Measurements from ENCODE around the gene PEMT. TPM values are rescaled to one million over a fixed set of nuclear protein-coding genes. Genes with fewer than 3 reads are reported as not detected.

The PEMT gene
- total RNA-seq, 1 experiment from 2014 or later = 29.5 TPM

DNA sequence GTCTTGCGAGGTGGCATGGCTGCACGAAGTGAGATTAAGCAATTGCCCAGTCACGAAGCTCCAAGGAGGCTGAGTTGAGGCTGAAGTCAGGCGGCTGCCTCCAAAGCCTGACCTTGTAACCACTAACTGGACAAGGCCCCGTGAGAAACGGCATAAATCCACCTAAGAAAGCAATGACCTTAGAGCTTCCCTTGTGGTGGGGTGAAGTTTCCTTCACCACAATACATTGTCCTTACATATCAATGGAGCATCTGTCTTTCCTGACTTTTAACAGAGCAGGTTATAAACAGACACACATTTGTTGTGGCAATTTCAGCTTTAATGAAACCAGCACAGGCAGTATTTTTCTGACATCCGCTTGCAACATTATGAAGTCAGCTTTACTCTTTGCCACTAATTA lies 117.2 kb downstream of the PEMT start:
- peaks cover 7% of the 10 kb centered on the region for H3K27me3 Mint-ChIP-seq (ENCODE audit: insufficient read depth, unreplicated experiment)
- peaks cover 12% of the 10 kb centered on the region; the same call in 1 of the 2 replicates for H3K4me1 ChIP-seq
- no peaks in the 10 kb centered on the region for H3K4me1 Mint-ChIP-seq (ENCODE audit: low read depth, unreplicated experiment)
- H3K4me3 Mint-ChIP-seq (ENCODE audit: unreplicated experiment) = no peak overlapping the region
- intact Hi-C loops (cut with micrococcal nuclease; ENCODE audit: unreplicated experiment) = no loop called here
- DNase-seq = no peak
- no peaks in the 10 kb centered on the region for H3K9me3 ChIP-seq
- BruUV-seq (replicated peaks) = no TSS peak
- H3K27ac Mint-ChIP-seq (ENCODE audit: unreplicated experiment) = no peak overlapping the region
- no peak overlapping the region for H3K4me3 ChIP-seq (ENCODE audit: low read depth, low read length)
- H3K27me3 ChIP-seq (replicated peaks; ENCODE audit: control insufficient read depth, insufficient read depth, low read length) = no peaks in the 10 kb centered on the region; the same call in 1 of the 2 replicates
- peaks cover 13% of the 10 kb centered on the region for H3K36me3 Mint-ChIP-seq (ENCODE audit: insufficient read depth, unreplicated experiment)
- ChIA-PET POLR2A (no interaction called here), CTCF (no interaction called here)
- no peaks in the 10 kb centered on the region for H3K36me3 ChIP-seq (ENCODE audit: control insufficient read depth, insufficient read depth, low read length)
- TF ChIP-seq, protein P1, sequence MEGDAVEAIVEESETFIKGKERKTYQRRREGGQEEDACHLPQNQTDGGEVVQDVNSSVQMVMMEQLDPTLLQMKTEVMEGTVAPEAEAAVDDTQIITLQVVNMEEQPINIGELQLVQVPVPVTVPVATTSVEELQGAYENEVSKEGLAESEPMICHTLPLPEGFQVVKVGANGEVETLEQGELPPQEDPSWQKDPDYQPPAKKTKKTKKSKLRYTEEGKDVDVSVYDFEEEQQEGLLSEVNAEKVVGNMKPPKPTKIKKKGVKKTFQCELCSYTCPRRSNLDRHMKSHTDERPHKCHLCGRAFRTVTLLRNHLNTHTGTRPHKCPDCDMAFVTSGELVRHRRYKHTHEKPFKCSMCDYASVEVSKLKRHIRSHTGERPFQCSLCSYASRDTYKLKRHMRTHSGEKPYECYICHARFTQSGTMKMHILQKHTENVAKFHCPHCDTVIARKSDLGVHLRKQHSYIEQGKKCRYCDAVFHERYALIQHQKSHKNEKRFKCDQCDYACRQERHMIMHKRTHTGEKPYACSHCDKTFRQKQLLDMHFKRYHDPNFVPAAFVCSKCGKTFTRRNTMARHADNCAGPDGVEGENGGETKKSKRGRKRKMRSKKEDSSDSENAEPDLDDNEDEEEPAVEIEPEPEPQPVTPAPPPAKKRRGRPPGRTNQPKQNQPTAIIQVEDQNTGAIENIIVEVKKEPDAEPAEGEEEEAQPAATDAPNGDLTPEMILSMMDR (IDR thresholded peaks at IDR 0.05; ENCODE audit: insufficient read depth in 1 of 2, low read depth in 1 of 2, low read length in 1 of 2, severe bottlenecking in 1 of 2, unreplicated experiment in 1 of 2) = no peak
- H3K9me3 Mint-ChIP-seq (ENCODE audit: unreplicated experiment) = no peaks in the 10 kb centered on the region

DNA sequence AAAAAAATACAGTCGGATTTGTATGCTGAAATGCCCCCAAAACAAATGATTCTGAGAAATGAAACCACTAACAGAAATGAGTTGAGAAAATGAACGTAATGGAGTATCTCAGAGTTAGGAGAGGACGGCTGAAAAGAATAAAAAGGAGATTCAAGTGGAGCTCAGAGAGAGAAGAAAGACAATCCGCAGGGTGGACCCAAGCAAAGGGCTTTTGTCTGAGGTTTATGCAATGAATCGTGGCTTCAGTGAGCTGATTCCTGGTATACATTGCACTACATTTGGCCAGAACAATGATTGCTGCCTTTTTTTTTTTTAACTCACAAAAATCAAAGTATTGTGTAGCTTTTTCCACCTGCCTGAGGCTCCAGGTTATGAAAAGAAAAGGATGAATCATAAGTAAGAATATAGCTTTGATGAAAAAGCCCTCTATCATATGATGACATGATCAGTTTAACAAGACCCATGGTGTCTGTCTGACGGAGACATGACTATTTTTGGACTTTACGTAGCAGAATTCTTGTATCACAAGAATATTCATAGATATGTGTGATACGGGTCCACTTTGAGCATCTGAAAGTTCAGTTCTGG lies 119.1 kb downstream of the PEMT start:
- H3K4me3 Mint-ChIP-seq (ENCODE audit: unreplicated experiment) = no peak overlapping the region
- no TSS peak for BruUV-seq (replicated peaks)
- Histone ChIP-seq H3K4me3 (ENCODE audit: low read depth, low read length) (no peak overlapping the region), H3K4me1 (peaks cover 4% of the 10 kb centered on the region; the same call in 1 of the 2 replicates), H3K9me3 (no peaks in the 10 kb centered on the region), H3K36me3 (ENCODE audit: control insufficient read depth, insufficient read depth, low read length) (no peaks in the 10 kb centered on the region), H3K27me3 (replicated peaks; ENCODE audit: control insufficient read depth, insufficient read depth, low read length) (no peaks in the 10 kb centered on the region; the same call in 1 of the 2 replicates)
- CTCF ChIA-PET = interaction anchor here (0.6 to 1.0 kb wide), 6 partner anchors 12 to 574 kb away, joined by 3 to 6 read pairs (median 4); partner anchors contain the start of gene RASD1
- TF ChIP-seq, protein P1 (IDR thresholded peaks at IDR 0.05; ENCODE audit: insufficient read depth in 1 of 2, low read depth in 1 of 2, low read length in 1 of 2, severe bottlenecking in 1 of 2, unreplicated experiment in 1 of 2) = no peak
- H3K4me1 Mint-ChIP-seq (ENCODE audit: low read depth, unreplicated experiment) = no peaks in the 10 kb centered on the region
- POLR2A ChIA-PET = interaction anchor here (0.6 kb wide), 1 partner anchor 115 kb away, joined by 3 read pairs; no protein-coding TSS in a partner anchor
- peaks cover 7% of the 10 kb centered on the region for H3K27me3 Mint-ChIP-seq (ENCODE audit: insufficient read depth, unreplicated experiment)
- H3K27ac Mint-ChIP-seq (ENCODE audit: unreplicated experiment) = no peak overlapping the region
- no peaks in the 10 kb centered on the region for H3K9me3 Mint-ChIP-seq (ENCODE audit: unreplicated experiment)
- no peak for DNase-seq
- intact Hi-C loops (cut with micrococcal nuclease; ENCODE audit: unreplicated experiment) = no loop called here
- peaks cover 9% of the 10 kb centered on the region for H3K36me3 Mint-ChIP-seq (ENCODE audit: insufficient read depth, unreplicated experiment)

DNA sequence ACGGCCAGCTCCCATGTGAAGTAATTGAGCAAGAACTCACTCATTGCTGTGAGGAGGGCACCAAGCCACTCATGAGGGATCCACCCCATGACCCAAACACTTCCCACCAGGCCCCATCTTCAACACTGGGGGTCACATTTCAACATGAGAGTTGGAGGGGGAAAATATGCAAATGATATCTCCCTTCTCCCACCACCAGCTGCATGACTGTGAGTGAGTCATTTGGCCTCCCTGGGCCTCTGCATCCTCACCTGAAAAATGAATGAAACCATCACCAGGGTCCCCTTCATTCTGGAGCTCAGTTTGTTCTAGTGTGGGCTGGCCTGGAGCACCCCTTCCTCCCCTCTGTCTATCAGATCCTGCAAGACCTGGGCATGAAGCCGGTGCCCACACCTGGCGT lies 121.5 kb downstream of the PEMT start:
- ChIA-PET POLR2A (no interaction called here), CTCF (interaction anchor here (0.8 kb wide), 1 partner anchor 53 kb away, joined by 5 read pairs; no protein-coding TSS in a partner anchor)
- no peak for DNase-seq
- Histone ChIP-seq H3K27me3 (replicated peaks; ENCODE audit: control insufficient read depth, insufficient read depth, low read length) (no peaks in the 10 kb centered on the region), H3K36me3 (ENCODE audit: control insufficient read depth, insufficient read depth, low read length) (no peaks in the 10 kb centered on the region), H3K4me1 (no peaks in the 10 kb centered on the region), H3K4me3 (ENCODE audit: low read depth, low read length) (no peak overlapping the region), H3K9me3 (no peaks in the 10 kb centered on the region)
- TF ChIP-seq, protein P1 (IDR thresholded peaks at IDR 0.05; ENCODE audit: insufficient read depth in 1 of 2, low read depth in 1 of 2, low read length in 1 of 2, severe bottlenecking in 1 of 2, unreplicated experiment in 1 of 2) = no peak
- BruUV-seq (replicated peaks) = no TSS peak
- no peaks in the 10 kb centered on the region for H3K9me3 Mint-ChIP-seq (ENCODE audit: unreplicated experiment)
- no peaks in the 10 kb centered on the region for H3K4me1 Mint-ChIP-seq (ENCODE audit: low read depth, unreplicated experiment)
- no peak overlapping the region for H3K27ac Mint-ChIP-seq (ENCODE audit: unreplicated experiment)
- H3K36me3 Mint-ChIP-seq (ENCODE audit: insufficient read depth, unreplicated experiment) = no peaks in the 10 kb centered on the region
- intact Hi-C loops (cut with micrococcal nuclease; ENCODE audit: unreplicated experiment) = no loop called here
- peaks cover 3% of the 10 kb centered on the region for H3K27me3 Mint-ChIP-seq (ENCODE audit: insufficient read depth, unreplicated experiment)
- no peak overlapping the region for H3K4me3 Mint-ChIP-seq (ENCODE audit: unreplicated experiment)
